Cardiac fibroblast (primary cell): ENCODE data around the gene COQ10A.

Experiments
- DNase-seq, 2 donors: peaks; one replicate each; pipeline versions ENCODE4 v3.0.0 to v3.0.0-alpha.2; 2010; ENCODE audit warnings: low read depth in 2 of 2
- H3K4me3 ChIP-seq, 2 donors: replicated peaks in 1 of 2; 1 replicate in 1 of 2; 2 replicates in 1 of 2; pipeline ENCODE4 v1.5.1; 2011; ENCODE audit warnings: low read depth in 2 of 2, low read length in 2 of 2, mild to moderate bottlenecking in 2 of 2, moderate library complexity in 1 of 2
- TF ChIP-seq, protein P1 (sequence below): IDR thresholded peaks from one replicate; pipeline ENCODE4 v1.5.1; 2011; ENCODE audit warnings: low read depth, mild to moderate bottlenecking, low read length, inconsistent platforms

Gene COQ10A

DNA sequence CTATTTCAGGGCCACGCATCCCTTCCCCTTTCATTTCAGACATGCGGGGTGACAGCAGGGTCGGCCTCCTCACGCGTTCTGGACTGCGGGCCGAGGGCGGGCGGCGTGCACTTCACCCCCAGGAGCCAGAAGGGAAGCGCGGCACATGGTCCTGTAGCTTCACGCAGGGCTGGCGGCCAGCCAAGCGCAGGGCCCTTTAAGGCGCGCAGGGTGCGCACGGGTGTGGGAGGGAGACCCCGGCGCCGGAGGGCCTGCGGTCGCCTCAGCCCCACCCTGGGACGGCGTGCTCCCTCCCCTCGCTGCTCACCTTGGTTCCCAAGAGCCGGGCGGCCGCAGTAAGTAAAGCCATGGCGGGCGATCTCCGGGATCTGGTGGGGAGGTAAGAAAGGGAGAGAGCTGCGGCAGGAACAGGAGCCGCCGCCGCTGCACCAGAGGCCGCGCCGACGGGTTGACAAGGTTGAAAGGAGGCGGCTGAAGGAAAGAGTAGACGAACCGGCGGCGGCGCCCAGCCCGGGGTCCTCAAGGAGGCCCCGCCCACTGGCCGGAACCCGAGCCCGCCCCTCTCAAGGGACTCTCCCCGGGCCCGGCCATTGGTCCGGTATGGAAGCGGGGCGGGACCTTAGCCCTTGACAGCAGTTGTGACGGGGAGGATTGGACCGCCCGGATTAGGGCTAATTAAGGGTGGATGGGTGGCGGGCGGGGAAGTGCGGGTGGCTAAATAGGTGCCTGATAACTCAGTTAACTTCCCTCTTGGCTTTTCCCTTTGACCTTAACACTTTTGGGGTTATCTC, 33.3 kb downstream of the COQ10A start, which contains the start of gene CS:
TSS of gene CS (minus strand) at position 478 of the 791 bp plus-strand sequence. CDS start at position 349, 129 bp downstream.
- TF ChIP-seq, protein P1, sequence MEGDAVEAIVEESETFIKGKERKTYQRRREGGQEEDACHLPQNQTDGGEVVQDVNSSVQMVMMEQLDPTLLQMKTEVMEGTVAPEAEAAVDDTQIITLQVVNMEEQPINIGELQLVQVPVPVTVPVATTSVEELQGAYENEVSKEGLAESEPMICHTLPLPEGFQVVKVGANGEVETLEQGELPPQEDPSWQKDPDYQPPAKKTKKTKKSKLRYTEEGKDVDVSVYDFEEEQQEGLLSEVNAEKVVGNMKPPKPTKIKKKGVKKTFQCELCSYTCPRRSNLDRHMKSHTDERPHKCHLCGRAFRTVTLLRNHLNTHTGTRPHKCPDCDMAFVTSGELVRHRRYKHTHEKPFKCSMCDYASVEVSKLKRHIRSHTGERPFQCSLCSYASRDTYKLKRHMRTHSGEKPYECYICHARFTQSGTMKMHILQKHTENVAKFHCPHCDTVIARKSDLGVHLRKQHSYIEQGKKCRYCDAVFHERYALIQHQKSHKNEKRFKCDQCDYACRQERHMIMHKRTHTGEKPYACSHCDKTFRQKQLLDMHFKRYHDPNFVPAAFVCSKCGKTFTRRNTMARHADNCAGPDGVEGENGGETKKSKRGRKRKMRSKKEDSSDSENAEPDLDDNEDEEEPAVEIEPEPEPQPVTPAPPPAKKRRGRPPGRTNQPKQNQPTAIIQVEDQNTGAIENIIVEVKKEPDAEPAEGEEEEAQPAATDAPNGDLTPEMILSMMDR, result no peak
- peak within 1 kb of the TSS; percentile 73 to 89 for H3K4me3 ChIP-seq
- peak; percentile 98 for DNase-seq

DNA sequence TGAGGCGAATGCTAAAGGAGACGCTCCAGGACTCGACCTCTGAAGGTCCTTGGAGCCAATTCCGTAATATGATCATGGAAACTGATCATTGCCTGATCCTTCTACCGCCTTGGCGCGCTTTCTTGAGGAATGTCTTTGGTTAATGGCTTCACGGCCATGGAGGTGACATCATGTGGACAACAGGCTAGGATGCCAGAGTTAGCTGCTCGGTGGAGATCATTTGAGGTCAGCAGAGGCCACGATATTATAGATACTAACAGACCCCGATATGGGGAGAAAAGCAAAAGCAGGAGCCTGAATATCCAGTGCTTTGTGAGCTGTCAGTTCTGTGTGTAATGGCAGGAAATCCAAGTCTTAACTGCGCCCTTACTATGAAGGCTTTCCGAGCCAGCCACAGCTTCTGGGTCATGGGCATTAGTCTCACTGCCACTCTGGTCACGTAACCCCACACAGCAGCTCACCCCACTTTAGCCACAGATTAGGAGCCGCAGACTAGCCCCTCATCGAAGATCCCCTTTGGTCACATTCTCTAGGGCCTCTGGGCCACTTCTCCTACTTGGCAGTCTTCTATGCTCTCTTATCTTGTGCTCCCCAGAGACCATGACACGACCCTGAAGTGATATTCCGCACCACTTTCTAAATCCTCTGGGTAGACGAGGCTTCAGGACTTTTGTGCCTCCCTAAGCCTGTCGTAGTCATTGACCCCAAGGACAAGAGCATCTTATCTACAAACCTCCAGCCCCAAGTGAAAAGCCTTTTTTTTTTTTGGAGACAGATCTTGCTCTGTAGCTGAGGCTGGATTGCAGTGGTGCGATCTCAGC, 34.1 kb downstream of the COQ10A start:
- peak in 1 of 2 donors; percentile 6 for DNase-seq
- TF ChIP-seq, protein P1, result no peak
- peak overlapping the region; percentile 73 to 89 for H3K4me3 ChIP-seq

DNA sequence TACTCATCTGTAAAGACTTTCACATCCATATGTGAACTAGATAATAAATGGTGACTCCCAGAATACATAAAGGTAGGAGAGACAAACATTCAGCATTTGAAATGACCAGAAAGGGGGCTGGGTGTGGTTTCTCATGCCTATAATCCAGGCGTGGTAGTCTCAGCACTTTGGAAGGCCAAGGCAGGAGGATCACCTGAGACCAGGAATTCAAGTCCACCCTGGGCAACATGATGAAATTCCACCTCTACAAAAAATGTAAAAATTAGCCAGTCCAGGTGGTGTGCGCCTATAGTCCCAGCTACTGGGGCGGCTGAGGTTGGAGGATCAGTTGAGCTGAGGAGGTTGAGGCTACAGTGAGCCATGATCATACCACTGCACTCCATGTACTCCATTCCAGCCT, 37.5 kb downstream of the COQ10A start:
- DNase-seq, result no peak
- no peak overlapping the region for H3K4me3 ChIP-seq
- TF ChIP-seq, protein P1, result no peak

- no peak for DNase-seq
- TF ChIP-seq, protein P1, result no peak
- no peak overlapping the region for H3K4me3 ChIP-seq
Observed at GRCh38 chr12:56304872-56305590, 38.3 kb downstream of the COQ10A start.

DNA sequence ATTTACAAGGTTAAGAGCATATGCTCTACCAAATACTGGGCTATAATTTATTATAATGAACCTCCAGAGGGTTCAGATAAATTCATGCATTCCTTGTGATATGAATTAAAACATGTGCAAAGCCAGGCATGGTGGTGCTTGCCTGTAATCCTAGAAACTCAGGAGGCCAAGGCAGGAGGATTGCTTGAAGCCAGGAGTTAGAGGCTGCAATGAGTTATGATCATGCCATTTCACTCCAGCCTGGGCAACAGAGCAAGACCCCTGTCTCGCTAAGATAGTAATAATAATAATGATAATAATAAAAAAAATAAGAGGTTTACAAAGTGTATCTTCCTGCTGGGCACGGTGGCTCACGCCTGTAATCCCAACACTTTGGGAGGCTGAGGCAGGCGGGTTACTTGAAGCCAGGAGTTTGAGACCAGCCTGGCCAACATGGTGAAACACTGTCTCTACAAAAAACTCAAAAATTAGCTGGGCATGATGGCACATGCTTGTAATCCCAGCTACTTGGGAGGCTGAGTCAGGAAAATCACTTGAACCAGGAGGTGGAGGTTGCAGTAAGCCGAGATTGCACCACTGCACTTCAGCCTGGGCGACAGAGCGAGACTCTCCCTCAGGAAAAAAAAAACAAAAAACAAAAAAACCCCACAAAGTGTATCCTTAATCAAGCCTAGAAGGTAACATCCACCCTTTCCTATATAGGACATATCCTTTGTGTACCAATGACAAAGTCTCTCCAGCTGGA, 40.7 kb downstream of the COQ10A start:
- no peak for DNase-seq
- TF ChIP-seq, protein P1, result no peak
- H3K4me3 ChIP-seq, result no peak overlapping the region

DNA sequence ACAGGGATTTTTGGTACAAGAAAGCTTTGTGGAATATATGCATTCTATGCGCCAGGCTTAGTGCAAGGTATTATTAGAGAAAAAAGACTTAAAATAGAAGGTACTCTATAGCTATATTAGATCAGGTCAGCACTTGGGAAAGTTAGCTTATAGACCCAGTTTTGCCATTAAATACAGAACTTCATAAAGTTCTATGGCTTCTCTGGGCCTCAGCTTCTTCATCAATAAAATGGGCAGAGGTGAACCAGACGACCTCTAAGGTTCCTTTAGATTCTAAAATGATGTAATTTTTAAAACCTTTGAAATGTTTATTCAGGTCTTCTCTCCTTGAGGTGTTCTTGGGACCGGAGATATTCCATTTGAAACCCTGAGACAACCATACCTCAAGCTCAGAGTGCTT, 42.0 kb downstream of the COQ10A start:
- no peak for DNase-seq
- TF ChIP-seq, protein P1, result no peak
- no peak overlapping the region for H3K4me3 ChIP-seq
